CD4-positive, alpha-beta T cell (primary cell): ENCODE measurements around the gene P2RY13. TPM values are rescaled to one million over a fixed set of nuclear protein-coding genes. Genes with fewer than 3 reads are reported as not detected.

ENCODE experiments used
- ATAC-seq: fragments of 200-7000 bp; cut with Tn5 transposase; one replicate; pipeline ENCODE4 v1.10.0; 2022; ENCODE audit warnings: mild to moderate bottlenecking; ENCODE audit not compliant: poor library complexity
- CTCF ChIA-PET: fragments of 350-600 bp; sonication (Branson Sonifier 250); formaldehyde crosslinking; loops from one replicate; lab custom pipeline; 2021; ENCODE audit warnings: antibody characterized with exemption, inconsistent platforms; lab: Charles Lee
- POLR2A ChIA-PET: fragments of 350-600 bp; sonication (Branson Sonifier 250); formaldehyde crosslinking; loops from one replicate; lab custom pipeline; 2021; ENCODE audit warnings: antibody characterized with exemption, inconsistent platforms; lab: Charles Lee
- DNase-seq, 14 experiments: peaks; one replicate each; pipeline ENCODE4 v3.0.0-alpha.2; 2013 to 2020; ENCODE audit warnings: mixed read lengths in 2 of 14
- H3K27ac ChIP-seq, 2 donors: one replicate each; pipeline versions ENCODE4 v1.5.1 to v1.7.0; 2013; ENCODE audit warnings: low read length in 2 of 2, low read depth in 1 of 2, mild to moderate bottlenecking in 1 of 2
- H3K27me3 ChIP-seq, 2 experiments: 1 replicate in 1 of 2; 2 replicates in 1 of 2; pipeline versions ENCODE4 v1.6.1 to v1.7.0; 2013; ENCODE audit warnings: low read length in 2 of 2, control low read depth in 1 of 2, mild to moderate bottlenecking in 1 of 2, moderate library complexity in 1 of 2; ENCODE audit not compliant: insufficient read depth in 2 of 2, control insufficient read depth in 1 of 2
- H3K36me3 ChIP-seq: one replicate; pipeline ENCODE4 v1.6.1; 2013; ENCODE audit warnings: low read length, control low read depth; ENCODE audit not compliant: insufficient read depth
- H3K4me1 ChIP-seq: one replicate; pipeline ENCODE4 v1.6.1; 2013; ENCODE audit warnings: low read length, control low read depth; ENCODE audit not compliant: insufficient read depth
- H3K4me3 ChIP-seq: one replicate; pipeline ENCODE4 v1.5.1; 2013; ENCODE audit warnings: mild to moderate bottlenecking, low read length, moderate library complexity
- H3K9me3 ChIP-seq, 2 experiments: 1 replicate in 1 of 2; 2 replicates in 1 of 2; pipeline versions ENCODE4 v1.6.1 to v1.7.0; 2013; ENCODE audit warnings: low read length in 2 of 2, mild to moderate bottlenecking in 2 of 2, control low read depth in 1 of 2, moderate library complexity in 1 of 2; ENCODE audit not compliant: control insufficient read depth in 1 of 2, insufficient read depth in 1 of 2
- H3K27ac Mint-ChIP-seq: one replicate; pipeline ENCODE4 v1.8.0; 2020; ENCODE audit warnings: mixed read lengths
- H3K27me3 Mint-ChIP-seq: one replicate; pipeline ENCODE4 v1.8.0; 2021; ENCODE audit warnings: mixed read lengths
- H3K36me3 Mint-ChIP-seq: one replicate; pipeline ENCODE4 v1.8.0; 2021; ENCODE audit warnings: low read depth, mixed read lengths
- H3K4me1 Mint-ChIP-seq: one replicate; pipeline ENCODE4 v1.8.0; 2021; ENCODE audit warnings: low read depth, mixed read lengths
- H3K4me3 Mint-ChIP-seq: one replicate; pipeline ENCODE4 v1.8.0; 2020; ENCODE audit warnings: mild to moderate bottlenecking, mixed read lengths
- H3K9me3 Mint-ChIP-seq: one replicate; pipeline ENCODE4 v1.8.0; 2020; ENCODE audit warnings: mixed read lengths
- intact Hi-C, 2 experiments: fragments of 100-400 bp; cut with DNase I in 1 of 2; cut with micrococcal nuclease in 1 of 2; formaldehyde crosslinking; loops; one replicate each; pipeline versions ENCODE4 v1.15.1 to v1.9.0; 2023 to 2025; cut with DNase I, micrococcal nuclease
- total RNA-seq, 174 experiments: library from RNA in 2 of 174; stranded (reverse) in 2 of 174; gene quantifications; one replicate each; pipeline ENCODE4 v1.2.3 and lab custom pipeline; 2021 to 2026
- TF ChIP-seq, protein P1 (sequence below): fragments of 200-600 bp; IDR thresholded peaks from one replicate; pipeline ENCODE4 v1.8.0; 2022; ENCODE audit warnings: antibody characterized with exemption, mild to moderate bottlenecking

The P2RY13 gene
- total RNA-seq, 2 experiments from 2014 or later: 0.08 TPM; not detected in 1

DNA sequence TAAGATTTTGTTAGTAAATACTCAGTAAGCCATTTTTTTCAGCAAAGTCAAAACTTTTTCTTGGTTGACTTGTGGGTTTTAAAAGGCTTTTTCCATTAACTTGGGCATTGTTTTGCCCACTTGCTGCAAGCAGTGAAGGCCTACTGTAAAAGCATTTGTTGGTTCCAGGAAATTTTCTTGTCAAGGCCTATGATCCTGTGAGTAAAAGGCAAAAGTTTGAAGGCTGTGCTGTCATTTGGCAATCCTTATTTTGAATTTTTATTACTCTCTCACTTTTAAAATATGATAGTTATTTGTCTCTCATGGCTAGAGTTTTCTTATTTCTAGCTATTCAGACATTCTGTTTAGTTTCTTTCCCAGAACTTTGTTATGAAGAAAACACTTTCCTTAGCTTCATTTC is 42.2 kb upstream of the P2RY13 start:
- H3K4me1 Mint-ChIP-seq: no peaks in the 10 kb centered on the region
- H3K9me3 Mint-ChIP-seq: no peaks in the 10 kb centered on the region
- H3K4me3 Mint-ChIP-seq: no peak overlapping the region
- ChIA-PET CTCF (no interaction called here), POLR2A (no interaction called here)
- Histone ChIP-seq H3K9me3 (no peaks in the 10 kb centered on the region), H3K36me3 (no peaks in the 10 kb centered on the region), H3K27ac (no peak overlapping the region), H3K27me3 (no peaks in the 10 kb centered on the region), H3K4me3 (no peak overlapping the region), H3K4me1 (no peaks in the 10 kb centered on the region)
- TF ChIP-seq, protein P1, sequence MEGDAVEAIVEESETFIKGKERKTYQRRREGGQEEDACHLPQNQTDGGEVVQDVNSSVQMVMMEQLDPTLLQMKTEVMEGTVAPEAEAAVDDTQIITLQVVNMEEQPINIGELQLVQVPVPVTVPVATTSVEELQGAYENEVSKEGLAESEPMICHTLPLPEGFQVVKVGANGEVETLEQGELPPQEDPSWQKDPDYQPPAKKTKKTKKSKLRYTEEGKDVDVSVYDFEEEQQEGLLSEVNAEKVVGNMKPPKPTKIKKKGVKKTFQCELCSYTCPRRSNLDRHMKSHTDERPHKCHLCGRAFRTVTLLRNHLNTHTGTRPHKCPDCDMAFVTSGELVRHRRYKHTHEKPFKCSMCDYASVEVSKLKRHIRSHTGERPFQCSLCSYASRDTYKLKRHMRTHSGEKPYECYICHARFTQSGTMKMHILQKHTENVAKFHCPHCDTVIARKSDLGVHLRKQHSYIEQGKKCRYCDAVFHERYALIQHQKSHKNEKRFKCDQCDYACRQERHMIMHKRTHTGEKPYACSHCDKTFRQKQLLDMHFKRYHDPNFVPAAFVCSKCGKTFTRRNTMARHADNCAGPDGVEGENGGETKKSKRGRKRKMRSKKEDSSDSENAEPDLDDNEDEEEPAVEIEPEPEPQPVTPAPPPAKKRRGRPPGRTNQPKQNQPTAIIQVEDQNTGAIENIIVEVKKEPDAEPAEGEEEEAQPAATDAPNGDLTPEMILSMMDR: no peak
- H3K27ac Mint-ChIP-seq: no peak overlapping the region
- ATAC-seq: no peak
- intact Hi-C loops: no loop called here
- DNase-seq: no peak
- no peaks in the 10 kb centered on the region for H3K27me3 Mint-ChIP-seq
- H3K36me3 Mint-ChIP-seq: no peaks in the 10 kb centered on the region

DNA sequence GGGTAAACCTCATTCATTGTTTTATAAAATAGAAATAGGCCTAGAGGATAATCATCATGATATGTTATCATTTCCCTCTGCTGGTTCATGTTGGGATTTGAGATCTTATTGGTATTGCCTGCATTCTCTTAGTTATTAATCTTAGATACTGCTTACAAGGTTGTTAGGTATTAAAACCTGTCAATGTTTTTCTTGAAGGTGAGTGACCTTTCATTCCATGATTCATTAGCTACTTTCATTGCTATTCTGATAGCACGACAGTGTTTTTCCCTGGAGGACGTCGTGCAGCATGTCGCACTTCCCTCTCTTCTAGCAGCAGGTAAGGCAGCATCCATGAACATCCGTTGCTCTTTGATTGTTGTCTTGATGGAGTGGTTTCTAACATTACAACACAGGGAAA is 38.1 kb upstream of the P2RY13 start:
- POLR2A ChIA-PET: no interaction called here
- H3K27ac Mint-ChIP-seq: no peak overlapping the region

DNA sequence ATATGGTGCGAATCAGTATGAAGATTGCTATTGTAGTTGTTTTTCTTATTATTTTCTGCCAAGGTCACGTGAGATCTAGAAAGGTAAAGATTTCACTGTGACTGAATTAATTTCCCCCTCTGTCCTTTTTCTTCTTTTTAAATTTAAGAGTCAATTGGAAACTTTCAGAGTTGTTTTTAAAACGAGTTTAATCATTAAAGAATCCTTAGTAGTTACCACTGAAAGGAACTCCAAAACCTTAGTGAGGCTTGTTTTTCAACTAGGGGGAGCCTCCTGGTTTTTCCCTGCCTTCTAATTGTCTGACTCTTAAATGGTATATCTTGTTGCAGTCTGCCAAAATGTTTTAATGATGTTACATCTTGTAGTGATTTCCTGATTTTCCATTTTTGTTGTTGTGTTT is 37.6 kb upstream of the P2RY13 start:
- Mint-ChIP-seq H3K27me3 (no peaks in the 10 kb centered on the region), H3K27ac (no peak overlapping the region), H3K4me3 (no peak overlapping the region), H3K36me3 (no peaks in the 10 kb centered on the region), H3K4me1 (no peaks in the 10 kb centered on the region), H3K9me3 (no peaks in the 10 kb centered on the region)
- ChIA-PET CTCF (no interaction called here), POLR2A (no interaction called here)
- intact Hi-C loops: no loop called here
- ATAC-seq (no peak), DNase-seq (no peak)
- H3K36me3 ChIP-seq: no peaks in the 10 kb centered on the region
- no peak overlapping the region for H3K4me3 ChIP-seq
- H3K9me3 ChIP-seq: no peaks in the 10 kb centered on the region
- no peaks in the 10 kb centered on the region for H3K27me3 ChIP-seq
- TF ChIP-seq, protein P1: no peak
- H3K4me1 ChIP-seq: no peaks in the 10 kb centered on the region
- no peak overlapping the region for H3K27ac ChIP-seq

More for the DNA sequence above, 38.1 kb upstream of the P2RY13 start:
- intact Hi-C loops: no loop called here
- H3K9me3 ChIP-seq: no peaks in the 10 kb centered on the region
- TF ChIP-seq, protein P1: no peak
- no peak for DNase-seq
- no peak for ATAC-seq
- H3K36me3 ChIP-seq: no peaks in the 10 kb centered on the region
- no peak overlapping the region for H3K4me3 Mint-ChIP-seq
- CTCF ChIA-PET: no interaction called here
- H3K27ac ChIP-seq: no peak overlapping the region
- no peaks in the 10 kb centered on the region for H3K27me3 Mint-ChIP-seq
- H3K27me3 ChIP-seq: no peaks in the 10 kb centered on the region
- H3K4me1 Mint-ChIP-seq: no peaks in the 10 kb centered on the region
- H3K4me3 ChIP-seq: no peak overlapping the region
- H3K9me3 Mint-ChIP-seq: no peaks in the 10 kb centered on the region
- no peaks in the 10 kb centered on the region for H3K4me1 ChIP-seq
- no peaks in the 10 kb centered on the region for H3K36me3 Mint-ChIP-seq
